ENCODE measurements around the gene KLHDC10.
A peak's percentile ranks its signal among the peaks of the same experiment; 100 is the strongest.
"Not testable (repeated sequence)": the region's sequence is repeated elsewhere in the genome, so short reads cannot be mapped to it uniquely, and the experiment has no call there.

Gene KLHDC10, protein sequence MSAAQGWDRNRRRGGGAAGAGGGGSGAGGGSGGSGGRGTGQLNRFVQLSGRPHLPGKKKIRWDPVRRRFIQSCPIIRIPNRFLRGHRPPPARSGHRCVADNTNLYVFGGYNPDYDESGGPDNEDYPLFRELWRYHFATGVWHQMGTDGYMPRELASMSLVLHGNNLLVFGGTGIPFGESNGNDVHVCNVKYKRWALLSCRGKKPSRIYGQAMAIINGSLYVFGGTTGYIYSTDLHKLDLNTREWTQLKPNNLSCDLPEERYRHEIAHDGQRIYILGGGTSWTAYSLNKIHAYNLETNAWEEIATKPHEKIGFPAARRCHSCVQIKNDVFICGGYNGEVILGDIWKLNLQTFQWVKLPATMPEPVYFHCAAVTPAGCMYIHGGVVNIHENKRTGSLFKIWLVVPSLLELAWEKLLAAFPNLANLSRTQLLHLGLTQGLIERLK

GRCh38 chr7:130069978-130070860 is at the start of gene KLHDC10:
KLHDC10 (plus strand) TSS chr7:130070534; CDS start chr7:130070644, 110 bp downstream.
- DNase-seq = peak; percentile 96

DNA sequence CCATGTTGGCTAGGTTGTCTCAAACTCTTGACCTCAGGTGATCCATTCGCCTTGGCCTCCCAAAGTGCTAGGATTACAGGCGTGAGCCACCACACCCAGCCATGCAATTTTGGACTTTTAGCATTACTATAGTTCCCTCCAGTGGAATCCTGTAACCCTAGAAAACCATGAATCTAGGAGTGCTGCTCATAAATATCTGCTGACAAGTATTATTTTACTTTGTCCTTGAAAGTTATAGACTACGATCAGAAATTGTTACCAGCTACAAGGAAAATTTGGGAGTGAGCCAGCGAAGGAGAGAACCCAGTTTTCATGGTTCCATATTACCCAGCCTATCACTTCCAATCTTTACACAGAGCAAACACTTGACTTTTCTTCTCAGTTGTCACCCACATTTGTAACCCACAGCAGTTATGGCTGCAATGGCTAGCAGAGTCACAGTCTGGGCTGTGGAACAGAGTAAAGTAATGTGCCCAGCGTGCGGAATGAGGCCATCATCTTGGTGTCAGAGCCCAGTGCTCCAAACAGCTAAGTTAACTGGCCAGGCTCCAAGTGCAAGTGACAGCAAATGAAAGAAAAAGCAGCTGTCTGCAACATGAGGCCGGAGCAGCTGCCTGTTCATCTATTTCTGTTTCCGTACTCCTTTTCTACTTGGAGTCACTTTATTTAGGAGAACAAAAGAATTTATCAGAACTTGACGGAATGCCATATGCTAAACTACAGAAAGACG is 49.1 kb upstream of the KLHDC10 start:
- no peak for DNase-seq

DNA sequence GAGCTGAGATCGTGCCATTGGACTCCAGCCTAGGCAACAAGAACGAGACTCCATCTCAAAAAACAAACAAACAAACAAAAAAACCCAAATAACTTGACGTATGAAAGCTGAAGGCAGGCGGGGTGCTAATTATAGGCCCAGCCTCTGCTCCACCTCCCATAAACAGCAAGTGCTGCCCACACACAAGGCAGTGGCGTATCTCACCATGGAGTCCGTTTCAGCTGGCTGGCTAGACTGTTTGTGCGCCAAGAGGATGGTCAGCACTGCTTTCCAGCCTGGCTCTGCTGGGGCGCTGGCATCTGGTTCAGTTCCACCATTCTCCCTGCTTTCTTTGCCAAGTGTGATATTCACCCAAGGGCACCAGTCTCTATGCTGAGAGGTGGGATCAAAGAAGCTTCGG is 48.2 kb upstream of the KLHDC10 start:
- DNase-seq = no peak

GRCh38 chr7:130022623-130023175 is 47.6 kb upstream of the KLHDC10 start:
- DNase-seq = no peak

GRCh38 chr7:130024390-130024789 is 45.9 kb upstream of the KLHDC10 start:
- DNase-seq = no peak

GRCh38 chr7:130032698-130033097 is 37.6 kb upstream of the KLHDC10 start:
- DNase-seq = no peak

- DNase-seq = no peak
Observed at GRCh38 chr7:130037703-130038102, 32.6 kb upstream of the KLHDC10 start.

DNA sequence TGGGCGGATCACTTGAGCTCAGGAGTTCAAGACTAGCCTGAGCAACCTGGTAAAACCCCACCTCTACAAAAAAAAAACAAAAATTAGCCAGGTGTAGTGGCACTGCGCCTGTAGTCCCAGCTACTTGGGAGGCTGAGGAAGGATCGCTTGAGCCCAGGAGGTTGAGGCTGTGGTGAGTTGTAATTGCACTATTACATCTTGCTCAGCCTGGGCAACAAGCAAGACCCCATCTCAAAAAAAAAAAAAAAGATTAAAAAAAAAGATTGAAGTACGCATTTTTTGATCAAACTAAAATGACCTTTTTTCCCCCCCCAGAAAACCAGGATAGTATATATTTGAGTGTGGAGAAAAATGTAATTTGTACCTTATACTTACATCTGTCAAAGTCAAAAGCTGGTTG is 29.8 kb upstream of the KLHDC10 start:
- no peak for DNase-seq

DNA sequence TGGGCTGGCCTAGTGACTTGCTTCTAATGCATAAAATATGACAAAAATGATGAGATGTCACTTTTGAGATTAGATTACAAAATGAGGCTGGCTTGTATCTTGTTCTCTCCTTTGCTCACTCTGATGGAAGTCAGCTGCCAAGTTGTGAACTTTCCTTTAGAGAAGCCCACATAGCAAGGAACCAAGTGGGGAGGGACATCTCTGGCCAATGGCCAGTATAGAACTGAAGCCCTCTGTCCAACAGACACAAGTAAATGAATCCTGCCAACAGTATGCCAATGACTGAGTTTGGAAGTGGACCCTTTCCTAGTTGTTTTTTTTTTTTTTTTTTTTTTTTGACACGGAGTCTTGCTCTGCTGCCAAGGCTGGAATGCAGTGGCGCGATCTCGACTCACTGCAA is 22.5 kb upstream of the KLHDC10 start:
- no peak for DNase-seq

DNA sequence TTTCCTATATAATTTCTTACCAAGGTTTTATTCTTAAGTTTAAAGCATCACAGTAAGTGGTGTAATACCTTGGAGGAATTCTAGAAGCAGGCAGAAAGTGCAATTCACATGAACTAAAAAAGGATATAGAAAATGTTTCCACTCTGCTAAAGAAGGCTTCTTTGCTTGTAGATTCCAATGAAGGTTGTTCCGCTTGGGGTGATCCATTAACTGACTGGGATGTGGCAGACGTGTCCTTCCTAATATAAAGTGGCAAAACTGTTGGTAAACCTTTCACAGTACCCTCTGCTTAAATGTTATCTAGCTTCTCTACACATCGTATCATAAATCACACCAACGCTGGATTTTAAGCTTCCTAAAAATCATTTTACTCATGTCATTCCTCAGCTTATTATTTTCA is 21.4 kb upstream of the KLHDC10 start:
- DNase-seq = no peak

DNA sequence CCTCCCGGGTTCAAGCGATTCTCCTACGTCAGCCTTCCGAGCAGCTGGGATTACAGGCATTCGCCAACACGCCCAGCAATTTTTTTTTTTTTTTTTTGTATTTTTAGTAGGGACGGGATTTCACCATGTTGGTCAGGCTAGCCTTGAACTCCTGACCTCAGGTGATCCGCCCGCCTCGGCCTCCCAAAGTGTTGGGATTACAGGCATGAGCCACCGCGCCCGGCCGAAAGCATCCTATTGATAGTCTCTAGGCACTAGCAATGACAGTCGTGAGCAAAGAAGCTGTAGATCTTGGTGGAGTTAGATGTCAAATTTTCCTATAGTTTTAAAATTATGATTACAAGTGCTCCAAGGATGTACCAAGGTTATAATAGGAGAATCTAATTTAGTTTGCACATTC is 18.1 kb upstream of the KLHDC10 start:
- not testable (repeated sequence) for DNase-seq

DNA sequence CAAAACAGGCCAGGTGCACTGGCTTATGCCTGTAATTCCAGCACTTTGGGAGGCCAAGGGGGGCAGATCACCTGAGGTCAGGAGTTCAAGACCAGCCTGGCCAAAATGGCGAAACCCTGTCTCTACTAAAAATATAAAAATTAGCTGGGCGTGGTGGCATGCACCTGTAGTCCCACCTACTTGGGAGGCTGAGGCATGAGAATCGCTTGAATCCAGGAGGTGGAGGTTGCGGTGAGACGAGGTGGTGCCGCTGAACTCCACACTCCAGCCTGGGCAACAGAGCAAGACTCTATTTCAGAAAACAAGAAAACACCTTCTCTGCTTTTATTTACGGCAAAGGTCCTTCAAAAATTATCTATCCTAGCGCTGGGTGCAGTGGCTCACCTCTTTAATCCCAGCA is 15.1 kb upstream of the KLHDC10 start:
- not testable (repeated sequence) for DNase-seq

DNA sequence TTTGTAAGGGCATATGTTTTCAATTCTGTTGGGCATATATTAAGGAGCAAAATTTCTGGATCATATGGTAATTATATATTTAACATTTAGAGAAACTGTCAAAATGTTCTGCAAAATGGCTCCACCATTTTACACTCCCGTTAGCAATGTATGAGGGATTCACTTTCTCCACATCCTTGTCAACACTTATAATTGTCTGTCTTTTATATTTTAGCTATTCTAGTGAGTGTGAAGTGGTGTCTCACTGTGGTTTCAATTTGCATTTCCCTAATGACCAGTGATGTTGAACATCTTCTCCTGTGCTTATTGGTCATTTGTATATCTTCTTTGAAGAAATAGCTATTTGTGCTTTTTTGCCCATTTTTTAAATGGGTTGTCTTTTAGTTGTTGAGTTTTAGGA is 8.1 kb upstream of the KLHDC10 start:
- no peak for DNase-seq

GRCh38 chr7:130063036-130063435 is 7.3 kb upstream of the KLHDC10 start:
- peak; percentile 48 for DNase-seq

- DNase-seq = not testable (repeated sequence)
Observed at GRCh38 chr7:130064580-130064926, 5.8 kb upstream of the KLHDC10 start.

- DNase-seq = no peak
Observed at GRCh38 chr7:130065500-130066152, 4.7 kb upstream of the KLHDC10 start.

- no peak for DNase-seq
Observed at GRCh38 chr7:130069179-130069977, 956 bp upstream of the KLHDC10 start.

DNA sequence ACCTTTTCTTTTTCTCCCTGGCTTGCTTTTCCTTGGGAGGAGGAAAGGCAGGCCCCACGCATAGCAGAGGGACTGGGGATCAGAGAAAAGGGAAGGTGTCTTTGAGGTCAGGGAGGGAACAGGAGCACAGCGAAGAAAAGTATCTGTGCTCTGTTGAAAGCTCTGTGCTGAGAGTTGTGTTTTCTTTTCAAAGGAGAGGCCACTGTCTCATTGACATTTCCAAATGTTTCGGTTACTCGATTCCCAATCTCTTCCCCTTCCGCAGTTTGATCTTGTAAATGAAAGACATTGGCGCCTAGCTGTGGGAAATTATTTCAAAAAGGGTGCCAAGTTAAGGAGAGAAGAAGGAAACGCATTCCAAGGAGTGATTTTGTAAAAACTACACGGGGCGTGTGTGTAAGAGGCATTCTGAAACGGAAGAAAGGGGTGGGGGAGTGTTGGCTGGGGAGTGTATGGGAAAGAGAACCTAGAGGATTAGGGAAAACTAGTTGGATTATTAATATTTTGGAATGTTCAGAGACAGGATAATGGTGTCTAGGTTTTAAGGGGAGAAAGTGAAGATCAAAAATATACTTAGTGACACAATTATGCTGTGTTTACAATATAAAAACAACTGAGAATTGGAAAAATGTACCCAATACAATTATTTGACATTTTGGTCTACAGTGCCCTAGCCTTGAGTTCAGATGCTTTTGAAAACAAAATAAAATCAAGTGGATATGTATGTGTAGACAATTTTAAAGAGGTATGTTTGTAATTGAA is 708 bp downstream of the KLHDC10 start:
- DNase-seq = no peak

DNA sequence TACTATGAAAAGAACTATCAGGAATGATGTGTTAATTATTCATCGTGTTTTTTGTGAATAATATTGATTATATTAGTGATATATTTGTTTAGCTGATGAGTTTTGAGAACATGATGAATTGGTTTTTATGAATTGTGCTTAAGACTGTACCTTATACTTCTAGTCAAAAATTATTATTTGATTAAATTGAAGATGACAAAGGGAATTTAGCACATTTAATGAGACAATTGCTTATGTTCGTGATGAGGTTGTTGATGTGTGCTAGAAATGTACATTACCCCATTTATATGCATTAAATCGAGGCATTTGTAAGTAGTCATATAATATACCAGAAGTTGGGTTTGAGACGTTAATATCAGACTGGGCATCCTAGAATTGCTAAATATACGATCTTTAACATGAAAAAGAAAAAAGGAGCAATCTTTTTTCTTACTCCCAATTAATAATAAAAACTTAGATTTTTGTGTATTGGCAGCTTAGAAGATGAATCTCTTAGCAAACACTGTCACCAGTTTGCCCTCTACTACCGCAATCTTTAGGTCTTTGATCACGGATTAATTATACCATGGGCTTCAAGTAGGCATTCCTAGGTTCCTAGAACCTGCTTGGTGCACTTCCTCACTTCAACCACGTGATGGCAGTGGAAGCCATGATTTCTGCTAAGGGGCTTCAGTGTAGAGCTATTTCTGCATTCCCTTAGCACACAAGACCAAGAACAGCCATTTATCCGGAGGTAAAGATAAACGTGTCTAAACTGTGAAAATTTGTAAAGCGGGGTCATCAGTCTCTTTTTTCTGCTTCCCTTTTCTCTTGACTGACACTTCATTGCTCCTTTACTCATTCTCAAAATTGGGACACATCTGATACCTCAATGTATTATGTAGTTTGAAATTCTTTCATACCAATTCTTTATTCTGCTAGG is 1.6 kb downstream of the KLHDC10 start:
- peak; percentile 37 for DNase-seq

All from NK-92 treated with Interleukin-12 subunit alpha and Interleukin-12 subunit beta, amount 100 ng/mL, for 24 hours (cell line).